GM21367 (cell line): Measurements from ENCODE around the gene VCX3A.
"Not testable (repeated sequence)": the region's sequence is repeated elsewhere in the genome, so short reads cannot be mapped to it uniquely, and the experiment has no call there.

ENCODE experiments used
- ATAC-seq: cut with Tn5 transposase; IDR thresholded peaks from one replicate; pipeline ENCODE4 v1.9.1; 2021; ENCODE audit not compliant: unreplicated experiment

The VCX3A gene

DNA sequence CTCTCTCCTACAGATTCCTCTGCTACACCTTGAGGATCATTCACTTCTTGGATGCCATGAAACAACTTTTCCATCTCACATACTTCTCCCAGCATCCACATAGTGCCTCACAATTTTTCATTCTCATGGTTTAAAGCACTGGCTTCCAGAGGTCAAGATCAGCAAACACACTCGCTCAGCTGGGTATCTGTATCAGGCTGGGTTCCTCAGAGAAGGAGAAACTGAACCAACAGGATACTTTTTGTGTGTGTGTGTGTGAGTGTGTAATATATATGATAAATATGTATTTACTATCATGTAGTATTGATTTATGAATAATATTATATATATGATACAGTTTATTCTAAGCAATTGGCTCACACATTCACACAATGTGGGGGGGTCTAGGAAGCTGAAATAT, at the start of gene VCX3A:
Gene VCX3A, minus strand, starts transcription at position 101 of the 400 bp plus-strand sequence. CDS start 621 bp downstream, outside the sequence.
- not testable (repeated sequence) for ATAC-seq

DNA sequence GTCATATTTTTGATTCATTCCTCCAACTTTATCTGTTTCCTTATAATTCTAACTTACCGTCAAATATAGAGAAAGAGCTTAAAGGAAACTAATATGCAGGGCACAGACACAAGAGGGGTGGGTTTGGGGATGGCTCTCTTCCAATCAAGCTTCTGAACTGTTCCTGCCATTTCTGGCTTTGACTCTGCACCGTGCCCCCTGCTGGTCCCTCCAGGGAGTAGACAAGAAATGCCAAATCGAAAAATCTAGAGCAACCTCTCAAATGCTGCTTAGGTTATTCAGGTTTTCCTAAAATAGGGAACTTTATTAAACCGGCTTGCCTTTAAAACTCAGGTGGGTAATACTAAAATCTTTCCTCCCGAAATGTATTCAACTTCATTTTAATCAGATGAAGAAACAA, 39.8 kb upstream of the VCX3A start:
- no peak for ATAC-seq

GRCh38 chrX:6568031-6568430, 33.1 kb upstream of the VCX3A start:
- no peak for ATAC-seq

GRCh38 chrX:6558979-6559378, 24.1 kb upstream of the VCX3A start:
- no peak for ATAC-seq

- no peak for ATAC-seq
These were observed 22.8 kb upstream of the VCX3A start for GRCh38 chrX:6557690-6558089.

DNA sequence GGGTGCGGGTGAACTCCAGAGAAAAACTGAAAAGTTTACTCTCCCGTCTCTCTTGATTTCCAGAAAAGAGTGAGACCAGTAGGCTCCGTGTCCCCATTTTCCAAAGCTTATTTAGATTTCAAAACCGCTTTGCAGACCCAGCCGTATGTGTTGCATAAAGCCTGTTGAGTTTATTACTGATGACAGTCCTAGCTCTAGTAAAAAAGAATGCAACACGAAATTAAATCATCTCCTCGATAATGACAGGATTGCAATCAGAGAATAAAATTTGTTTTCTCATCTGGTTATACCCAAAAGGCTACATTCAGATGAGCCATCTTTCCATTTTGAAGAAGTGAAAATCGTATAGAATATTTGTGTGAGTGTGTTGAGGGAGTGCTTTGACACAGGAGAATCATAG, 16.1 kb upstream of the VCX3A start:
- ATAC-seq = no peak

DNA sequence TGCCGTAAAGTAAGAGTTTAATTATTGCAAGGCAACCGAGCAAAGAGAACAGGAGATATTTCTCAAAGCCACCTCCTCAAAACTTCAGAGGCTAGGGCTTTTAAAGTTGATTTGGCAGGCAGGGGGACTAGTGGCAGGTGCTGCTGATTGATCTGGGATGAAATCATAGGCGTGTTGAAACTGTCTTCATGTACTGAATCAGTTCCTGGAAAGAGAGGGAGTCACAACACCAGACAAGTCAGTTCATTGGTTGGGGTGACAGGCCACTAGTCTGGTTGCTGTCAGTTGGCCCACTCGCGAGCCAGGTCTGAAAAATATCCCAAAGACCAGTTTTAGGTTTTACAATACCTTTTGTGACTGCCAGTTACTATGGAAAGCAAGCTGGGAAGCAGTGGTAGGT, 10.8 kb upstream of the VCX3A start:
- ATAC-seq = no peak

DNA sequence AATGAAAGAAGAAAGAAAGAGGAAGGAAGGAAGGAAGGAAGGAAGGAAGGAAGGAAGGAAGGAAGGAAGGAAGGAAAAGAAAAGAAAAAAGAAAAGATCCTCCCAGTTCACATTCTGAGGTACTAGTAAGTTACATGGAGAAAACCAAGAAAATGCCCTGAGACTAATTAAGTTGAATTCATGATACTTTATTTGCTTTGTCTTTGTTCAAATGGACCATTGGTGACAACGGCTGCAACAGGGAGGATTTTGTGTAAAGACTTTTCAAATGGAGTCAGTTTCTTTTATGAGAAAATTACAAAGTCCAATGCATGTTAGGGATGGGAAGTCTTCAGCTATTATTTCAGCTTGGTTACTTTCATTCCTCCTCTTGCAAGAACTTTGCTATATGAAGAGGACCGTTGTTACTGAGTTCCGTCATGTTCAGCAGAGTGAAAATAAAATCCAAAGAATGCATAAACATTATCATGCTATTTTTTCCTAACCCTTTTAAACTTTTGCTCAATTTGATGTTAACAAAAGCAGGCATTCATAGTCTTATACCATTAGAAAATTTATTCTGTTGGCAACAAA, 8.3 kb downstream of the VCX3A start:
- no peak for ATAC-seq

DNA sequence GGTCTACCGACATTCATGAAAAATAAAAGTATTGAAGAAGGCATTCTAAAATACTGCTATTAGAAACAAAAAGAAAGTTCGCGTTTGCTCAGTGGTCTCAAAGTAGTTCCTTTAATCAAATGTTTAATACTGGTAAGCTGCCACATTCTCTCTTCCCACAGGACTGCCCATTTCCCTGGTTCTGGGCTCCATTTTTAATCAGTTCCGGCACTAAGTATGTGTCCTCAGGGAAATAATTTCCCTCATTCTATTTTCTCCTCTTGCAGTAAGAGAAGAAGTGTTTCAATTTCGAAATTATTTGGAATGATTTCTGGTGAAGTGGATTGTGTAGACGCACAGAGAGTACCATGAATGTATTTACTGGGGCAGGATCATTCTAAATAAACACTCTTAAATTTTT, 17.5 kb downstream of the VCX3A start:
- no peak for ATAC-seq

- ATAC-seq = no peak
These were observed 28.5 kb downstream of the VCX3A start for GRCh38 chrX:6506444-6506843.

DNA sequence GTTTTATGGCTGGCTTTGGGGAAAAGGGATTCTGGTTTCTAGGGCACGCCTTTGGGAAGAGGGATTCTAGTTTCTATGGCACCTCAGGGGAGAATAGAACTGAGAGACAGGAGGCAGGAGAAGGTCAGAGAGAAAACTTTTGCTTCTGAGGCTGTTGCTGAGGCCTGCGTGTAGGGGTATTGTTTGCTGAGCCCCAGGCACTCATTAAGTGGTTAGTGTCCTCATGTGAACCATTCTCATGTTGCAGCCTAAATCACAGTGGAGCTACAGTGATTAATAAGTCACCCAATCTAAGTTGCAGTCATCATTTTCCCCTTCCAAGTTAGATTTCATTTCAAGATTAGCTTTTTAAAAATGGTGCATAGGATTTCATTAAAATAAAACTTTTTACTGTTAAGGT, 29.0 kb downstream of the VCX3A start:
- ATAC-seq = no peak

DNA sequence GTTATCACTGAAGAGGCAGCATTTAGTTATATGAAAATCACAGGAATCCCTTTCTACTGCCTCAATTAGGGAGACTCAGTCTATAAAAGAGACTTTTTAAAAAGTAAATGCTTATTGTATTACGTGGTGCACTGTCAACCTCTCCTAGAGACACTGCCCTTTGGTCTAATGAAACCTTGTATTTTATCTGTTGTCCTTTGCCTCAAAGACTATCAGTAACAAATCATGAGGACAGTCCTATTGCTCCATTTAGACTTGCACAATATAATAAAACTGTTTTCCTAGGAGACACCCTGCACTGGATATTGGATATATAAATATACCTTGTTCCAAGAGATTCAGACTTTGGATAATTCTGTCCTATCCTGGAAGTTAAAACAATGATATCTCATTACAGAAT, 34.2 kb downstream of the VCX3A start:
- ATAC-seq = no peak

DNA sequence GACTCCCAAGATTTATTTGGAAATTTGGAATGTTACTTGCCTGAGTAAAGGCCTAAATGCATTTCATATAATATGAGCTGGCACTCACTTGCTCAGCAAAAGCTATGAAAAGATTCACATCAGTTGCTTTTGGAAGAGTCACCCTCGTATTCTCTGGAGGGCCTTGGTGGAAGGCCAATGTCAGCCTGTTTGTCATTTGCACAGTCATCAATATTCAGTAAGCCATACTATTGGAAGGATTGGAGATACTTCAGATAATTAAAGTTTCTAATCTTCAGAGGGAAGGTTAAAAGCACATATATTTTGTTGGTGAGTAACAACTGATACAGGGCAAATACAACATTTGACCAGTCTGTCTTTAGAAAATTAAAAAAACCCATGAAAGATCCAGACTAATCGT, 36.6 kb downstream of the VCX3A start:
- ATAC-seq = no peak
